Panc1 (cell line): ENCODE results near the gene OR2G6.
"Not testable (repeated sequence)": the region's sequence is repeated elsewhere in the genome, so short reads cannot be mapped to it uniquely, and the experiment has no call there.

ENCODE experiments used
- CTCF ChIP-seq: fragments of 450-650 bp; IDR thresholded peaks from 2 replicates; pipeline ENCODE4 v1.5.1; 2017; ENCODE audit warnings: mild to moderate bottlenecking
- POLR2AphosphoS5 ChIP-seq: IDR thresholded peaks from 2 replicates; pipeline ENCODE4 v1.6.1; 2012; ENCODE audit warnings: mild to moderate bottlenecking, low read depth, low read length, moderate library complexity
- SIN3A ChIP-seq: IDR thresholded peaks from 2 replicates; pipeline ENCODE4 v1.6.1; 2012; ENCODE audit warnings: low read depth, mild to moderate bottlenecking, low read length, moderate library complexity, borderline replicate concordance; ENCODE audit not compliant: insufficient read depth
- TCF7L2 ChIP-seq: IDR thresholded peaks from 2 replicates; pipeline ENCODE4 v1.6.1; 2011; ENCODE audit warnings: mild to moderate bottlenecking, low read depth, low read length, inconsistent platforms

DNA sequence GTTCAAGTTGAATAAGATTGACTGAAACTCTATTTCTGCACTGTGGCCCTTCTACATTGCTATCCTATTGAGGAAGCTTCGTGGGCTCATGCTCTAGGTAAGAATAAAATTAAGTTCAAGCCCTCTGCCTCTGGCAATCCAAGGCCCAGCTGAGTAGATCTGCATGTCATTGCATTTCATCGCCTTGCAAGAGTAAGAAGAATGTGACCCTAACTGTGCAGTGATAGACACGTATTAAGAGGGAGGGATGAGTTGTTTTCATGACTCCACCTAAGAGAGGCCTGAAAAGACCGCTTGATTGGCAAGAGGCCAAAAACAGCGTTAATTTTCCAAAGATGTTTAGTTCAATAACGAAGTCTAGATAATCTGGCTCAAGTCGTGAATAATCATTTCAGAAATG is 48.8 kb upstream of the OR2G6 start:
- TF ChIP-seq CTCF, POLR2AphosphoS5, SIN3A, TCF7L2: not testable (repeated sequence)
